ENCODE data around the gene IVD. TPM values are rescaled to one million over a fixed set of nuclear protein-coding genes. Genes with fewer than 3 reads are reported as not detected.

IVD gene
- total RNA-seq, 1 donor from 2014 or later, result 18.0 TPM

- Histone ChIP-seq H3K4me3 (no peak overlapping the region), H3K27me3 (no peaks in the 10 kb centered on the region), H3K27ac (no peak overlapping the region), H3K4me2 (no peak overlapping the region), H4K20me1 (ENCODE audit: low read depth) (peaks cover 18% of the 10 kb centered on the region), H3K36me3 (no peaks in the 10 kb centered on the region), H3K4me1 (no peaks in the 10 kb centered on the region), H2AFZ (replicated peaks) (no peak overlapping the region), H3K79me2 (ENCODE audit: low read depth) (peaks cover 3% of the 10 kb centered on the region), H3K9ac (no peak overlapping the region), H3F3A (ENCODE audit: low read depth) (peaks cover 7% of the 10 kb centered on the region), H3K9me3 (ENCODE audit: low read depth) (no peaks in the 10 kb centered on the region)
- Mint-ChIP-seq H3K27ac (no peak overlapping the region), H3K4me1 (no peaks in the 10 kb centered on the region), H3K36me3 (peaks cover 11% of the 10 kb centered on the region), H3K27me3 (ENCODE audit: insufficient read depth, low read depth) (no peaks in the 10 kb centered on the region), H3K4me3 (no peak overlapping the region), H3K9me3 (no peaks in the 10 kb centered on the region)
- TF ChIP-seq EZH2 (IDR thresholded peaks at IDR 0.05), result no peak
- TF ChIP-seq CTCF (IDR thresholded peaks at IDR 0.05), result no peak
- TF ChIP-seq EZH2phosphoT487 (IDR thresholded peaks at IDR 0.05), result no peak
- DNase-seq (ENCODE audit: low spot score), result no peak
Observed at GRCh38 chr15:40463886-40464545, 58.4 kb downstream of the IVD start.

GRCh38 chr15:40464595-40465185 lies 59.1 kb downstream of the IVD start:
- Mint-ChIP-seq H3K9me3 (no peaks in the 10 kb centered on the region), H3K4me1 (peaks cover 4% of the 10 kb centered on the region), H3K27ac (no peak overlapping the region), H3K36me3 (peaks cover 11% of the 10 kb centered on the region), H3K4me3 (no peak overlapping the region), H3K27me3 (ENCODE audit: insufficient read depth, low read depth) (peaks cover 3% of the 10 kb centered on the region)
- no peaks in the 10 kb centered on the region for H3K27me3 ChIP-seq
- H3K9ac ChIP-seq, result no peak overlapping the region
- H3K27ac ChIP-seq, result no peak overlapping the region
- TF ChIP-seq EZH2 (IDR thresholded peaks at IDR 0.05) (no peak), EZH2phosphoT487 (IDR thresholded peaks at IDR 0.05) (no peak), CTCF (IDR thresholded peaks at IDR 0.05) (no peak)
- H2AFZ ChIP-seq (replicated peaks), result no peak overlapping the region
- no peak overlapping the region for H3K4me2 ChIP-seq
- DNase-seq (ENCODE audit: low spot score), result no peak
- H3F3A ChIP-seq (ENCODE audit: low read depth), result peaks cover 13% of the 10 kb centered on the region
- H3K4me1 ChIP-seq, result no peaks in the 10 kb centered on the region
- H3K79me2 ChIP-seq (ENCODE audit: low read depth), result no peaks in the 10 kb centered on the region
- no peak overlapping the region for H3K4me3 ChIP-seq
- H3K36me3 ChIP-seq, result no peaks in the 10 kb centered on the region
- H4K20me1 ChIP-seq (ENCODE audit: low read depth), result peaks cover 16% of the 10 kb centered on the region
- H3K9me3 ChIP-seq (ENCODE audit: low read depth), result no peaks in the 10 kb centered on the region

- Histone ChIP-seq H4K20me1 (ENCODE audit: low read depth) (peaks cover 5% of the 10 kb centered on the region), H3K9me3 (ENCODE audit: low read depth) (no peaks in the 10 kb centered on the region), H3K36me3 (no peaks in the 10 kb centered on the region), H3K27me3 (no peaks in the 10 kb centered on the region), H3F3A (ENCODE audit: low read depth) (peaks cover 22% of the 10 kb centered on the region), H3K27ac (no peak overlapping the region), H3K4me3 (no peak overlapping the region), H3K4me1 (peaks cover 6% of the 10 kb centered on the region), H3K9ac (no peak overlapping the region), H3K4me2 (no peak overlapping the region), H2AFZ (replicated peaks) (no peak overlapping the region), H3K79me2 (ENCODE audit: low read depth) (no peaks in the 10 kb centered on the region)
- Mint-ChIP-seq H3K27me3 (ENCODE audit: insufficient read depth, low read depth) (peaks cover 7% of the 10 kb centered on the region), H3K4me3 (no peak overlapping the region), H3K4me1 (peaks cover 13% of the 10 kb centered on the region), H3K9me3 (no peaks in the 10 kb centered on the region), H3K36me3 (peaks cover 6% of the 10 kb centered on the region), H3K27ac (no peak overlapping the region)
- DNase-seq (ENCODE audit: low spot score), result no peak
- no peak for TF ChIP-seq EZH2 (IDR thresholded peaks at IDR 0.05)
- no peak for TF ChIP-seq CTCF (IDR thresholded peaks at IDR 0.05)
- no peak for TF ChIP-seq EZH2phosphoT487 (IDR thresholded peaks at IDR 0.05)
Observed at GRCh38 chr15:40465939-40466338, 60.3 kb downstream of the IVD start.
